ENCODE measurements around the gene IARS1.
A peak's percentile ranks its signal among the peaks of the same experiment; 100 is the strongest.

The IARS1 gene

DNA sequence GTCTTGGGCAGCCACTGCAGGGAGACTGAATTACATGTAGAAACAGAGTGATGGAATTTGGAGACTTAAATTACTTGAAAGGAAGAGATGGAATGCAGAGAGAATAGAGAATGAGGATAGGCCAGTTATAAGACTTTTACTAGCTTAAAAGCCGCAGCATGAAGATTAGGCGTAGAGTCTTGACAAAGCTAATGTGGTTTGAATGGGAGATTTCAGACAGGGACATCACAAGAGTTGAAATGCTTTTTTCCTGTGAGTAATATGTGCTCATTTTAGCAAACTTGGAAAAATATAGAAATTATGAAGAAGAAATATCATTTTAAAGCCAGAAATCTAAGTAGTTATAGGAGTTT lies 39.8 kb upstream of the IARS1 start:
- no peak overlapping the region for H2AFZ ChIP-seq (ENCODE audit: low read depth, low read length)
- DNase-seq (no peak), ATAC-seq (ENCODE audit: insufficient read depth, low read depth) (no peak)
- H4K20me1 ChIP-seq (ENCODE audit: insufficient read depth, low read length) = no peaks in the 10 kb centered on the region
- no peak overlapping the region for H3K9ac ChIP-seq (ENCODE audit: low read depth, low read length)
- H3K4me3 ChIP-seq (ENCODE audit: low read depth in 1 of 2, low read length in 2 of 2) = no peak overlapping the region
- H3K27ac ChIP-seq (ENCODE audit: low read length) = no peak overlapping the region
- no peaks in the 10 kb centered on the region for H3K27me3 ChIP-seq (ENCODE audit: insufficient read depth, low read length, poor library complexity)
- H3K4me2 ChIP-seq (ENCODE audit: insufficient read depth, low read length) = no peak overlapping the region
- peaks cover under 1% of the 10 kb centered on the region; the same call in 1 of the 2 replicates for H3K4me1 ChIP-seq (ENCODE audit: insufficient read depth, low read length)
- H3K36me3 ChIP-seq (ENCODE audit: insufficient read depth, low read length) = peaks cover 47% of the 10 kb centered on the region
- TF ChIP-seq, protein P1, sequence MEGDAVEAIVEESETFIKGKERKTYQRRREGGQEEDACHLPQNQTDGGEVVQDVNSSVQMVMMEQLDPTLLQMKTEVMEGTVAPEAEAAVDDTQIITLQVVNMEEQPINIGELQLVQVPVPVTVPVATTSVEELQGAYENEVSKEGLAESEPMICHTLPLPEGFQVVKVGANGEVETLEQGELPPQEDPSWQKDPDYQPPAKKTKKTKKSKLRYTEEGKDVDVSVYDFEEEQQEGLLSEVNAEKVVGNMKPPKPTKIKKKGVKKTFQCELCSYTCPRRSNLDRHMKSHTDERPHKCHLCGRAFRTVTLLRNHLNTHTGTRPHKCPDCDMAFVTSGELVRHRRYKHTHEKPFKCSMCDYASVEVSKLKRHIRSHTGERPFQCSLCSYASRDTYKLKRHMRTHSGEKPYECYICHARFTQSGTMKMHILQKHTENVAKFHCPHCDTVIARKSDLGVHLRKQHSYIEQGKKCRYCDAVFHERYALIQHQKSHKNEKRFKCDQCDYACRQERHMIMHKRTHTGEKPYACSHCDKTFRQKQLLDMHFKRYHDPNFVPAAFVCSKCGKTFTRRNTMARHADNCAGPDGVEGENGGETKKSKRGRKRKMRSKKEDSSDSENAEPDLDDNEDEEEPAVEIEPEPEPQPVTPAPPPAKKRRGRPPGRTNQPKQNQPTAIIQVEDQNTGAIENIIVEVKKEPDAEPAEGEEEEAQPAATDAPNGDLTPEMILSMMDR (IDR thresholded peaks at IDR 0.05; ENCODE audit: borderline replicate concordance, extremely low read depth, low read length, poor library complexity, severe bottlenecking) = no peak
- H3K9me3 ChIP-seq (ENCODE audit: insufficient read depth, low read length, severe bottlenecking) = no peaks in the 10 kb centered on the region
- H3K79me2 ChIP-seq (ENCODE audit: insufficient read depth, low read length) = peaks cover 33% of the 10 kb centered on the region

DNA sequence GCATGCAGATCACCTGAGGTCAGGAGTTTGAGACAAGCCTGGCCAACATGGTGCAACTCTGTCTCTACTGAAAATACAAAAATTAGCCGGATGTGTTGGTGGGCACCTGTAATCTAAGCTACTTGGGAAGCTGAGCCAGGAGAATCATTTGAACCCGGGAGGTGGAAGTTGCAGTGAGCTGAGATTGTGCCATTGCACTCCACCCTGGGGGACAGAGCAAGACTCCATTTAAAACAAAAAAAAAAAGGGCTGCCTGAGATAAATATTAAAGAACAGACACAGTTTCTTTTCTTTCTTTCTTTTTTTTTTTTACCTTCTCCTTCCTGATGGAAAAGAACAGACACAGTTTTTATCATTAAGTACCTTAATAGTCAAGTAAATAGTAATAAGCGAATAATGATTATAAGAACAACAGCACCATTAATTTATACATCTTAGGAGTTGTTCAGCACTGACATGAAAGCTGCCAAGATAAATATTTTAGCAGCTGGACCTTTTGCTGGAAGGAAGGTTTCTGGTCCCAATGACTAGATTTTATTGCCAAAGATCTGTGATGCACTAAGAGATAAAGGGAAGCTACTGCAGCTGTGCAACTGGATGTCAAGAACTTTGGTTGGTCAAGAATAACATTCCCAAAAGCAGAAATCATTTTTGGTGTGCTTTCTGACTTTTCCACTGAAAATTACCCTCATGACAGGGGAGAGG lies 39.2 kb upstream of the IARS1 start:
- ATAC-seq (ENCODE audit: insufficient read depth, low read depth) (no peak), DNase-seq (no peak)
- Histone ChIP-seq H3K4me3 (ENCODE audit: low read depth in 1 of 2, low read length in 2 of 2) (no peak overlapping the region), H2AFZ (ENCODE audit: low read depth, low read length) (no peak overlapping the region), H3K9ac (ENCODE audit: low read depth, low read length) (no peak overlapping the region), H3K36me3 (ENCODE audit: insufficient read depth, low read length) (peaks cover 42% of the 10 kb centered on the region), H3K27ac (ENCODE audit: low read length) (no peak overlapping the region), H3K79me2 (ENCODE audit: insufficient read depth, low read length) (peaks cover 38% of the 10 kb centered on the region), H3K9me3 (ENCODE audit: insufficient read depth, low read length, severe bottlenecking) (no peaks in the 10 kb centered on the region), H4K20me1 (ENCODE audit: insufficient read depth, low read length) (no peaks in the 10 kb centered on the region), H3K4me1 (ENCODE audit: insufficient read depth, low read length) (peaks cover 6% of the 10 kb centered on the region; the same call in 1 of the 2 replicates), H3K4me2 (ENCODE audit: insufficient read depth, low read length) (no peak overlapping the region), H3K27me3 (ENCODE audit: insufficient read depth, low read length, poor library complexity) (no peaks in the 10 kb centered on the region)
- TF ChIP-seq, protein P1 (IDR thresholded peaks at IDR 0.05; ENCODE audit: borderline replicate concordance, extremely low read depth, low read length, poor library complexity, severe bottlenecking) = no peak
- TF ChIP-seq EZH2 (IDR thresholded peaks at IDR 0.05; ENCODE audit: borderline replicate concordance, low read depth, low read length, severe bottlenecking) = no peak

DNA sequence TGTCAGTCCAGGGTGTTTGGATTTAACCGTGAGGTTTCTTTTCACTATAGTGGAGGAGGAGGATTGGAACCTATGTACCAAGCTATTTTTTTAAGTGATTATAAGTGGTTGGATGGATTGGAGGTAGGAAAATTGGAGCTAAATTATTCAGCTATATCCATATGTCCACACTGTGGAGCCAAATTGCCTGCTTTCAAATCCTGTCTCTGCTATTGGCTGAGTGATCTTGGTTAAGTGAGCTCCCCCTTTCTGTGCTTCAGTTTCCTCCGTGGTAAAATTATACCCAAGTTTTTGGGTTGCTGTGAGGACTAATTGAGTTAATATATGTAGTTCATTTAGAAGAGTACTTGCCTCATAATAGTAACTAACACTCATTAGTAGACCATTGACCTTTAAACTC lies 34.7 kb upstream of the IARS1 start:
- peaks cover 12% of the 10 kb centered on the region for H3K36me3 ChIP-seq (ENCODE audit: insufficient read depth, low read length)
- peaks cover 34% of the 10 kb centered on the region for H3K4me1 ChIP-seq (ENCODE audit: insufficient read depth, low read length)
- H3K9ac ChIP-seq (ENCODE audit: low read depth, low read length) = no peak overlapping the region; the same call in 1 of the 2 replicates
- ATAC-seq (ENCODE audit: insufficient read depth, low read depth) = no peak
- no peak overlapping the region for H2AFZ ChIP-seq (ENCODE audit: low read depth, low read length)
- TF ChIP-seq, protein P1 (IDR thresholded peaks at IDR 0.05; ENCODE audit: borderline replicate concordance, extremely low read depth, low read length, poor library complexity, severe bottlenecking) = peak; percentile 22
- TF ChIP-seq EZH2 (IDR thresholded peaks at IDR 0.05; ENCODE audit: borderline replicate concordance, low read depth, low read length, severe bottlenecking) = no peak
- H3K27me3 ChIP-seq (ENCODE audit: insufficient read depth, low read length, poor library complexity) = no peaks in the 10 kb centered on the region
- no peak for DNase-seq
- no peak overlapping the region for H3K27ac ChIP-seq (ENCODE audit: low read length)
- no peak overlapping the region for H3K4me3 ChIP-seq (ENCODE audit: low read depth in 1 of 2, low read length in 2 of 2)
- H4K20me1 ChIP-seq (ENCODE audit: insufficient read depth, low read length) = no peaks in the 10 kb centered on the region; the same call in 1 of the 2 replicates
- peak overlapping the region; percentile 97 for H3K4me2 ChIP-seq (ENCODE audit: insufficient read depth, low read length)
- no peaks in the 10 kb centered on the region for H3K9me3 ChIP-seq (ENCODE audit: insufficient read depth, low read length, severe bottlenecking)
- peaks cover 78% of the 10 kb centered on the region for H3K79me2 ChIP-seq (ENCODE audit: insufficient read depth, low read length)
